MM.1S (cell line): Measurements from ENCODE around the gene CTNNA1.

Source experiments
- DNase-seq: peaks from one replicate; pipeline ENCODE4 v3.0.0-alpha.2; 2015
- H2AFZ ChIP-seq: fragments of 300-600 bp; sonication (generic); 2 replicates; pipeline ENCODE4 v1.6.0; 2016; ENCODE audit warnings: antibody characterized with exemption, low read length
- H3F3A ChIP-seq: fragments of 300-600 bp; sonication (generic); 2 replicates; pipeline ENCODE4 v1.6.1; 2016; ENCODE audit warnings: mild to moderate bottlenecking, antibody characterized with exemption, low read length, moderate library complexity, mixed read lengths; ENCODE audit not compliant: insufficient read depth
- H3K27ac ChIP-seq: fragments of 300-600 bp; sonication (generic); 2 replicates; pipeline ENCODE4 v1.5.1; 2016; ENCODE audit warnings: mild to moderate bottlenecking, low read length
- H3K27me3 ChIP-seq: fragments of 300-600 bp; sonication (generic); replicated peaks from 2 replicates; pipeline ENCODE4 v1.6.0; 2016; ENCODE audit warnings: low read length; ENCODE audit not compliant: insufficient read depth
- H3K36me3 ChIP-seq: fragments of 300-600 bp; sonication (generic); replicated peaks from 2 replicates; pipeline ENCODE4 v1.6.1; 2016; ENCODE audit warnings: mild to moderate bottlenecking, low read length, mixed read lengths; ENCODE audit not compliant: insufficient read depth
- H3K4me1 ChIP-seq: fragments of 300-600 bp; sonication (generic); 2 replicates; pipeline ENCODE4 v1.6.1; 2016; ENCODE audit warnings: low read length, mixed read lengths
- H3K4me2 ChIP-seq: fragments of 300-600 bp; sonication (generic); 2 replicates; pipeline ENCODE4 v1.6.0; 2016; ENCODE audit warnings: low read depth, low read length
- H3K4me3 ChIP-seq: fragments of 300-600 bp; sonication (generic); 2 replicates; pipeline ENCODE4 v1.5.1; 2016; ENCODE audit warnings: low read length, mixed read lengths
- H3K79me2 ChIP-seq: fragments of 300-600 bp; sonication (generic); 2 replicates; pipeline ENCODE4 v1.6.1; 2016; ENCODE audit warnings: mixed run types, low read length, mixed read lengths
- H3K9ac ChIP-seq: fragments of 300-600 bp; sonication (generic); 2 replicates; pipeline ENCODE4 v1.6.1; 2016; ENCODE audit warnings: low read length, mixed read lengths
- H3K9me2 ChIP-seq: fragments of 300-600 bp; sonication (generic); replicated peaks from 2 replicates; pipeline ENCODE4 v1.6.1; 2016; ENCODE audit warnings: mild to moderate bottlenecking, low read length, mixed read lengths; ENCODE audit not compliant: insufficient read depth
- H3K9me3 ChIP-seq: fragments of 300-600 bp; sonication (generic); replicated peaks from 2 replicates; pipeline ENCODE4 v1.6.1; 2016; ENCODE audit warnings: mild to moderate bottlenecking, low read length, mixed read lengths; ENCODE audit not compliant: insufficient read depth
- H4K20me1 ChIP-seq: fragments of 300-600 bp; sonication (generic); 2 replicates; pipeline ENCODE4 v1.6.1; 2016; ENCODE audit warnings: mild to moderate bottlenecking, low read length, moderate library complexity, mixed read lengths; ENCODE audit not compliant: insufficient read depth
- CTCF ChIP-seq: fragments of 300-600 bp; sonication (generic); IDR thresholded peaks from 2 replicates; pipeline ENCODE4 v1.5.1; 2016; ENCODE audit warnings: antibody characterized with exemption, low read length, mixed read lengths
- EZH2 ChIP-seq: fragments of 300-600 bp; sonication (generic); optimal IDR thresholded peaks from 2 replicates; pipeline ENCODE3; 2017; ENCODE audit warnings: low read depth, mild to moderate bottlenecking, antibody characterized with exemption, low read length, mixed read lengths
- EZH2phosphoT487 ChIP-seq: fragments of 300-600 bp; sonication (generic); IDR thresholded peaks from 2 replicates; pipeline ENCODE4 v1.6.1; 2018; ENCODE audit warnings: antibody characterized with exemption, low read length

The CTNNA1 gene

DNA sequence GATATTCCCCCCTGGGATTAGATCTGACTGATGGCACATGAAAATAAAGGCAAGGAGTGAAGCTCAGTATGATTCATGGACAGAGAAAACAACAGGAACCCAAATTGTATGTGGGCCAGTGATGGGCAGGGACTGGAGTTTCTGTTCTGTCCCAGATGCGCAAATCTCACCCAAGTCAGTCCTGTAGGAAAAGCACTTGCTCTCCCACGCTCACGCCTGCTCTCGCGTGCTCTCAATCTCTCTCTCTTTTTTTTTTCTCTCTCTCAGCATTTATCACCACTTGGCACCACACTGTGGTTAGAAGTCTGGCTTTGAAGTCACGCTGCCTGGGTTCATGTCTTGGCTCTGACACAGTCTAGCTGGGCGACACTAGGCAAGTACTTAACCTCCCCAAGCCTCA lies 228.4 kb downstream of the CTNNA1 start:
- Histone ChIP-seq H3K27me3 (no peaks in the 10 kb centered on the region), H3K79me2 (no peaks in the 10 kb centered on the region), H3K27ac (no peak overlapping the region), H2AFZ (no peak overlapping the region), H3K4me3 (no peak overlapping the region), H4K20me1 (no peaks in the 10 kb centered on the region), H3F3A (no peaks in the 10 kb centered on the region), H3K9me2 (no peaks in the 10 kb centered on the region), H3K9ac (no peak overlapping the region), H3K9me3 (no peaks in the 10 kb centered on the region), H3K4me2 (no peak overlapping the region), H3K4me1 (no peaks in the 10 kb centered on the region), H3K36me3 (no peaks in the 10 kb centered on the region)
- DNase-seq, result no peak
- TF ChIP-seq EZH2phosphoT487, result no peak

- no peaks in the 10 kb centered on the region for H3K36me3 ChIP-seq
- H3K9ac ChIP-seq, result no peak overlapping the region
- no peak overlapping the region for H3K4me3 ChIP-seq
- no peaks in the 10 kb centered on the region for H3F3A ChIP-seq
- DNase-seq, result no peak
- no peak overlapping the region for H2AFZ ChIP-seq
- H3K9me3 ChIP-seq, result no peaks in the 10 kb centered on the region
- no peaks in the 10 kb centered on the region for H3K79me2 ChIP-seq
- no peaks in the 10 kb centered on the region for H3K27me3 ChIP-seq
- H3K9me2 ChIP-seq, result no peaks in the 10 kb centered on the region
- TF ChIP-seq EZH2phosphoT487 (no peak), CTCF (no peak), EZH2 (no peak)
- H3K4me2 ChIP-seq, result no peak overlapping the region
- H4K20me1 ChIP-seq, result no peaks in the 10 kb centered on the region
- H3K27ac ChIP-seq, result no peak overlapping the region
- H3K4me1 ChIP-seq, result no peaks in the 10 kb centered on the region
Observed at GRCh38 chr5:138983984-138984383, 230.8 kb downstream of the CTNNA1 start.
